Coronary artery (tissue), 2 donors: ENCODE data around the gene TGM1.
A peak's percentile ranks its signal among the peaks of the same experiment; 100 is the strongest.

ENCODE experiments used
- DNase-seq: peaks from one replicate; pipeline ENCODE4 v3.0.0-alpha.2; 2017; ENCODE audit warnings: low spot score
- H3K27ac ChIP-seq, 2 donors: fragments of 200-600 bp; sonication (generic); one replicate each; pipeline ENCODE4 v1.5.1; 2016 to 2019
- H3K4me3 ChIP-seq: fragments of 200-600 bp; sonication (generic); 2 replicates; pipeline ENCODE4 v1.5.1; 2016; ENCODE audit warnings: mild to moderate bottlenecking, moderate library complexity
- CTCF ChIP-seq: fragments of 200-600 bp; sonication (generic); IDR thresholded peaks from one replicate; pipeline ENCODE4 v1.5.1; 2019; ENCODE audit warnings: antibody characterized with exemption

The TGM1 gene

GRCh38 chr14:24281636-24282035 lies 18.7 kb upstream of the TGM1 start:
- Histone ChIP-seq H3K4me3 (no peak overlapping the region), H3K27ac (no peak overlapping the region)
- DNase-seq: no peak
- TF ChIP-seq CTCF: no peak

GRCh38 chr14:24280797-24281460 lies 18.0 kb upstream of the TGM1 start:
- no peak overlapping the region for H3K4me3 ChIP-seq
- DNase-seq: no peak
- no peak for TF ChIP-seq CTCF
- peak overlapping the region in 1 of 2 donors; percentile 32 for H3K27ac ChIP-seq

GRCh38 chr14:24279301-24280186 lies 16.6 kb upstream of the TGM1 start:
- H3K27ac ChIP-seq: no peak overlapping the region
- no peak for DNase-seq
- no peak for TF ChIP-seq CTCF
- H3K4me3 ChIP-seq: no peak overlapping the region

GRCh38 chr14:24278424-24278823 lies 15.4 kb upstream of the TGM1 start:
- no peak for TF ChIP-seq CTCF
- H3K27ac ChIP-seq: no peak overlapping the region
- no peak overlapping the region for H3K4me3 ChIP-seq
- DNase-seq: no peak

GRCh38 chr14:24277606-24278321 lies 14.8 kb upstream of the TGM1 start:
- no peak for DNase-seq
- H3K27ac ChIP-seq: peak overlapping the region in 1 of 2 donors; percentile 15

GRCh38 chr14:24277071-24277470 lies 14.1 kb upstream of the TGM1 start:
- DNase-seq: no peak
- H3K4me3 ChIP-seq: no peak overlapping the region
- H3K27ac ChIP-seq: no peak overlapping the region
- no peak for TF ChIP-seq CTCF

More at GRCh38 chr14:24277606-24278321, 14.8 kb upstream of the TGM1 start:
- TF ChIP-seq CTCF: no peak
- H3K4me3 ChIP-seq: no peak overlapping the region
